K562 (cell line): ENCODE data around the gene LAG3. TPM values are rescaled to one million over a fixed set of nuclear protein-coding genes. Genes with fewer than 3 reads are reported as not detected.
A peak's percentile ranks its signal among the peaks of the same experiment; 100 is the strongest.

Experiments used
- E2F6 ChIP-seq, 2 experiments: IDR thresholded peaks; 2 replicates each; pipeline ENCODE4 v1.6.1; 2011; ENCODE audit warnings: borderline replicate concordance in 1 of 2, control low read depth in 1 of 2, low read depth in 1 of 2, low read length in 1 of 2, mild to moderate bottlenecking in 1 of 2, mixed read lengths in 1 of 2, moderate library complexity in 1 of 2; ENCODE audit not compliant: insufficient read depth in 1 of 2, insufficient read length in 1 of 2, poor library complexity in 1 of 2, severe bottlenecking in 1 of 2; ENCODE audit errors: extremely low read depth in 1 of 2
- FOXM1 ChIP-seq, 2 experiments: fragments of 450-650 bp in 1 of 2; sonication (generic) in 1 of 2; formaldehyde crosslinking in 1 of 2; IDR thresholded peaks; 2 replicates each; pipeline versions ENCODE4 v1.6.1 to v1.9.0; 2017 to 2022; ENCODE audit warnings: low read depth in 2 of 2, mild to moderate bottlenecking in 2 of 2, missing genetic modification reagents in 1 of 2, moderate library complexity in 1 of 2
- HDAC2 ChIP-seq: fragments of 450-650 bp; IDR thresholded peaks from 2 replicates; pipeline ENCODE4 v1.6.1; 2016; ENCODE audit warnings: mild to moderate bottlenecking
- L3MBTL2 ChIP-seq: fragments of 450-650 bp; IDR thresholded peaks from 2 replicates; pipeline ENCODE4 v1.6.1; 2016; ENCODE audit warnings: mild to moderate bottlenecking, moderate library complexity
- MGA ChIP-seq: fragments of 450-650 bp; IDR thresholded peaks from 2 replicates; pipeline ENCODE4 v1.6.1; 2016; ENCODE audit warnings: mild to moderate bottlenecking, moderate library complexity
- PHF20 ChIP-seq: fragments of 450-650 bp; IDR thresholded peaks from 2 replicates; pipeline ENCODE4 v1.6.1; 2018; ENCODE audit not compliant: partially characterized antibody
- PHF8 ChIP-seq: fragments of 200-600 bp; sonication (generic); IDR thresholded peaks from 2 replicates; pipeline ENCODE4 v1.6.1; 2012; ENCODE audit warnings: mixed run types, mild to moderate bottlenecking, inconsistent platforms, low read length, moderate library complexity, borderline replicate concordance
- PRDM10 ChIP-seq: fragments of 450-650 bp; IDR thresholded peaks from 2 replicates; pipeline ENCODE4 v1.6.1; 2018; ENCODE audit not compliant: partially characterized antibody
- PTBP1 ChIP-seq: fragments of 200-400 bp; formaldehyde crosslinking; IDR thresholded peaks from 2 replicates; pipeline ENCODE4 v1.6.1; 2017; ENCODE audit warnings: low read depth, low read length
- SUPT5H ChIP-seq: fragments of 450-650 bp; IDR thresholded peaks from 2 replicates; pipeline ENCODE4 v1.6.1; 2016
- ZNF197 ChIP-seq: fragments of 200-800 bp; sonication (Bioruptor generic); IDR thresholded peaks from 2 replicates; pipeline ENCODE4 v1.6.1; 2016; ENCODE audit warnings: low read depth, missing genetic modification characterization, missing compliant biosample characterization
- polyA plus RNA-seq, 8 experiments: library from polyadenylated mRNA; depleted of rRNA in 4 of 8; stranded (reverse) in 5 of 8; unstranded in 3 of 8; fragments of >200 nt; fragmentation: Nextera tagmentation in 2 of 8; fragmentation: Illumina TruSeq in 1 of 8; extraction: Ambion mirVana in 2 of 8; extraction: Trizol in 1 of 8; gene quantifications; 2 replicates each; pipeline versions ENCODE4 v1.2.1 to v1.2.3, GENCODE V29; 2011 to 2014; ENCODE audit warnings: inconsistent platforms in 1 of 8, missing spikeins in 1 of 8
- total RNA-seq, 7 experiments: library from RNA; depleted of rRNA in 6 of 7; stranded (reverse); fragments of >200 nt in 6 of 7; fragmentation: Illumina TruSeq in 2 of 7; extraction: Trizol in 2 of 7; gene quantifications; 2 replicates each; pipeline versions ENCODE4 v1.2.1 to v1.2.3, GENCODE V29; 2011 to 2021; ENCODE audit warnings: low replicate concordance in 1 of 7

Gene LAG3
- total and polyA plus RNA-seq, 9 of the 15 experiments (the other 6 are each of a cell fraction or from before 2014, with no cell fraction given): 0.07 to 0.66 (median 0.09) TPM; not detected in 1

- peak; percentile 51; the same call in 1 of the 2 replicates for TF ChIP-seq MGA
- no peak for TF ChIP-seq ZNF197 (CRISPR knock-in tag)
- no peak for TF ChIP-seq PTBP1
- TF ChIP-seq PRDM10: no peak
- TF ChIP-seq E2F6 (IDR thresholded peaks at IDR 0.05; ENCODE audit: borderline replicate concordance in 1 of 2, extremely low read depth in 1 of 2, insufficient read depth in 1 of 2, insufficient read length in 1 of 2, low read depth in 1 of 2, low read length in 1 of 2, poor library complexity in 1 of 2, severe bottlenecking in 1 of 2): peak in 1 of 2 experiments; percentile 24
- peak; percentile 57; the same call in 1 of the 2 replicates for TF ChIP-seq L3MBTL2
- TF ChIP-seq PHF20: peak; percentile 18
- 0 out of 2 replicates have a peak, but pooled peaks have one; percentile 22 for TF ChIP-seq HDAC2
- TF ChIP-seq PHF8: peak; percentile 37; the same call in 1 of the 2 replicates
- TF ChIP-seq SUPT5H: 0 out of 2 replicates have a peak, but pooled peaks have one; percentile 32
- no peak for TF ChIP-seq FOXM1 (IDR thresholded peaks at IDR 0.05; ENCODE audit: low read depth)
- TF ChIP-seq FOXM1 (CRISPR knock-in tag; IDR thresholded peaks at IDR 0.05; ENCODE audit: low read depth): no peak
Observed at GRCh38 chr12:6827437-6827911, 55.2 kb downstream of the LAG3 start (continued).
